ENCODE results near the gene S100A1. TPM values are rescaled to one million over a fixed set of nuclear protein-coding genes. Genes with fewer than 3 reads are reported as not detected.
A peak's percentile ranks its signal among the peaks of the same experiment; 100 is the strongest.
"Not testable (repeated sequence)": the region's sequence is repeated elsewhere in the genome, so short reads cannot be mapped to it uniquely, and the experiment has no call there.

S100A1 gene
- polyA plus RNA-seq, 4 donors: 17.8 to 33.4 (median 23.5) TPM

DNA sequence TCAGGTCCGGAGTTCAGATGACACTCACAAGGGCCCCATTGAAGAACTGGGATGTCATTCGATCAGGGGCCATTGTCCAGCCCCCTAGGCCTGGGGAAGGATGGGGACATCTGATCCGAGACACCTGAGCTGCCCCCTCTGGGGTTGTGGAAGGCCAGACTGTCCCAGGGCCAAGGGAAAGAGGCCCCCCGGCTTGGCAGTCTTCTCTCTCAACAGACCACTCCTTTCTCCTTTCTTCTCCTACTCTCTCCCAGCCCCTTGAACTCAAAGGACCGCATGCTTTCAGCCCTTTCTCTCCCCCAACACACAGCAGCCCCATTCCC lies 1.1 kb downstream of the S100A1 start:
- no peak for DNase-seq (ENCODE audit: low read depth in 4 of 4, low spot score in 3 of 4)

DNA sequence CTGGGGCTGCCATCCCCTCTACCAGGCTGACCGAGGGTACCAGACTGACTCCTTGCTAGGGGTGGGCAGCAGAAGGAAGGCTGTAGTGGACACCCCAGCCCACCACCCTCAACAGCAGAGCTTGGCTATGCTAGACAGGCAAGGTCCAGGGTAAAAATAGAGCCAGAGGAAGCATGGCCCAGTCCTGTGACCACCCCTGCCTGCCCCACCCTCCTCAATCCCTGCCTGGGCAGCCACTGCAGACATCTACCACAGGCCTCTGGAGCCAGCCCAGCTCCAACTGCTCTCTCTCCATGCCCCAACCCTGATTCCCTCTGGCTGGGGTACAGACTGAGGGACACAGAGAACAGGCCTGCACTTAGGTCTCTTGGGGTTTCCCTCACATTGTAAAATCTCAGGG lies 1.7 kb downstream of the S100A1 start:
- DNase-seq (ENCODE audit: low read depth in 4 of 4, low spot score in 3 of 4): no peak

DNA sequence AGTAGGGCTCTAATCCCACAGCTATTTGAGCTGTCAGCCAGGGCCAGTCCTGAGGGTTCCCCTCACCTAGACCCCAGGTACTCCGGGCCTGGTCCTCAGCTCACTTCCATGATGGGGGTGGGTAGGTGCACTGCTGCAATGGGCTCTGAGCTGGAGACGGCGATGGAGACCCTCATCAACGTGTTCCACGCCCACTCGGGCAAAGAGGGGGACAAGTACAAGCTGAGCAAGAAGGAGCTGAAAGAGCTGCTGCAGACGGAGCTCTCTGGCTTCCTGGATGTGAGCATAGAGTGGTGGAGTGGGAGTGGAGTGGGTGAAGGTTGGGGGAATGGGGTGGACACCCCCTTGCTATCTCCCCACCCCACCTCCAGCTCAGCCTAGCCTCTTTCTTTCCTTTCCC lies 2.1 kb downstream of the S100A1 start:
- no peak for DNase-seq (ENCODE audit: low read depth in 4 of 4, low spot score in 3 of 4)

DNA sequence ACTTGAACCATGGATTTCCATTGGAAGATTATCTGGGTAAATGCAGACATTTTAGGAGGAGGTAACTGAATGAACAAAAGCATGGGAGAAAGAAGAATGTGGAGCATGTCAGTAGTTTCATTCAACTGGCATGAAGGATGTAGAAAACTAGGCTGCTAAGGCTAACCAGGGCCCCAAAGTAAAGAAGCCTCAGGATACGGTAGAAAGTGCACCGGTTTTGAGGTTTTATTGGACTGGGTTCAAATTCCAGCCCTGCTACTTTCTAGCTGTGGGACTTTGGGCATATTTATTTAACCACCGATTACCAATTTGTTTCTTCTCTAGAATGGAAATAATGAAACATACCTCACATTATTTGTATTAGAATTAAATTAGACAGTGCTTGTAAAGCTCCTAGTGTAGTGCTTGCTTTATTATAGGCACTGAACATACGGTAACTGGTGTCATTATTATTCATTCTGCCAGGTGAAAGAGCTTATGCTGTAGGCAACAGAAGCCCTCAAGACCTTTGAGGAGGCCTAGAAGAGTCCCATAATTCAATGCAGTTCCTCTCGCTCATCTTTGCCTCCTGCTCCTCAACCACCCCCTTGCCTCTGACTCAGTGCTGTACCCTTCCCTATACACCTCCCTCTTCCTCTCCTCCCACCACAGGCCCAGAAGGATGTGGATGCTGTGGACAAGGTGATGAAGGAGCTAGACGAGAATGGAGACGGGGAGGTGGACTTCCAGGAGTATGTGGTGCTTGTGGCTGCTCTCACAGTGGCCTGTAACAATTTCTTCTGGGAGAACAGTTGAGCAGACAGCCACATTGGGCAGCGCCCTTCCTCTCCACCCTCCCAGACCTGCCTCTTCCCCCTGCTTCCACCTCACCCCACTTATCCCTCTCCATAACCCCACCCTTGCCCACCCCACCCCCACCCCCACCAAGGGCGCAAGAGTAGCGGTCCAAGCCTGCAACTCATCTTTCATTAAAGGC lies 3.1 kb downstream of the S100A1 start:
- no peak for DNase-seq (ENCODE audit: low read depth in 4 of 4, low spot score in 3 of 4)

DNA sequence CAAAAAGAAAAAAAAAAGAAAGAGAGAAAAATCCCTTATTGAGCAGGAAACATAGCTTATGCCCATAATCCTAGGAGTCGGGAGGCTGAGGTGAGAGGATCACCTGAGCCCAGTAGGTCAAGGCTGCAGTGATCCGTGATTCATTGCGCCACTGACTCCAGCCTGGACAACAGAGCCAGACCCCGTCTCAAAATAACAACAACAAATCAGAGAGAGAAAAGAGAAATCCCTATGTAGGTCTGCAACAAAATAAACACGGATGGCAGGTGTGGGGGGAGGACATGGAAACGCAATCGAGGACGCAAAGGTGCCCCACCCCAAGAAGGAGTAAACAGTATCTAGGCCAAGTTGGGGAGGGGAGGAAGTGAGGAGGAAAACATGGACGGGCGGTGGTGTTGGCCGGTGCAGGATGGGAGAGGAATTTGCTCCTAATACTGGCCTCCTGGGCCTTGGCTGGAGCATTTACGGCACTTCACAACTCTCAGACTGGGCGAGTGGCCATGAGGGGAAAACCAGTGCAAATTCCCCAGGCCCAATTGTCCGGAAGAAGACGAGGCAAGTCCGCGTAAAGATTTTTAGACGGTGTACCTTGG lies 5.0 kb downstream of the S100A1 start:
- no peak for DNase-seq (ENCODE audit: low read depth in 4 of 4, low spot score in 3 of 4)

DNA sequence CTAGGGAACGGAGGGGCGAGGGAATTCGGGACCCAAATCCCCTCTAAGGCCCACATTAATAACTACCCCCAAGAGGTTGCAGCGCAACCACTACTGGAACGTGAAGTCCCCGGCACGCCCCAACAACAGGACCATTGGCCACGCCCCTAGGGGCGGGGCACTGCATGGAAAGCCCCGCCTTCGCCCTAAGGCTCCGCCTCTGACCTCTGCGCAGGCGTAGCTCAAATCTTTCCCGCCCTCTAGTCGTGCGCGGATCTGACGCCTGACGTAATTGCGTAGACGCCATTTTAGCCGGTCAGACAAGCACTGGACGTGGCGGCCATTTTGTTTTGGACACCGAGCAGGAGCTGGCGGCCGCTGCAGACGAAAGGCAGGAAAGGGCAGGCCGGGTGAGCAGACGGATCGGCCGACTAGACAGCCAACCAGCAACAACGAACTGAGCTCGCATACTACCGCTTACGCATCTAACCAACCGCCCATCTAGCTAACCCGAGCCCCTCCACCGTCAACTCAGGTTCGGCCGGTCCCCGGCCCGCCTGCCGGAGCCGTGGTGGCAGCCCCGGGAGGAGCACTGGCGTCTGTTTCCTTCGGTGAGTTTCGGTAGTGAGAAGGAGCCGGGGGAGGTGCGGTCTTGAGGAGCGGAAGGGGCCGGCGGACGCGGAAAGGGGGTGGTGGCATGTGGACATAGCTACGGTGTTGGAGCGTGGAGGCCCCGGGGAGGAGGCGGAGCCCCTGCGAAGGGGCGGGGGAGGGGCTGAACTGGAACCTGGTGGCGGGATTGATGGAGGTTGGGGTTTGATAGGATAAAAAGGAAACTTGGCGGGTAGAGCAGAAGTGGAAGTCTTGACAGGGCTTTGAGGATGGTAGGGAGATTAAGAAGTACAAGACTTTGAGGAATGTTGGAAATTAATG lies 5.8 kb downstream of the S100A1 start, which contains the start of gene CHTOP:
TSS of gene CHTOP (plus strand) at position 313 of the 912 bp plus-strand sequence. CDS start 2,523 bp downstream, outside the sequence.
- peak; percentile 96 to 99 (median 98) for DNase-seq (ENCODE audit: low read depth in 4 of 4, low spot score in 3 of 4)

DNA sequence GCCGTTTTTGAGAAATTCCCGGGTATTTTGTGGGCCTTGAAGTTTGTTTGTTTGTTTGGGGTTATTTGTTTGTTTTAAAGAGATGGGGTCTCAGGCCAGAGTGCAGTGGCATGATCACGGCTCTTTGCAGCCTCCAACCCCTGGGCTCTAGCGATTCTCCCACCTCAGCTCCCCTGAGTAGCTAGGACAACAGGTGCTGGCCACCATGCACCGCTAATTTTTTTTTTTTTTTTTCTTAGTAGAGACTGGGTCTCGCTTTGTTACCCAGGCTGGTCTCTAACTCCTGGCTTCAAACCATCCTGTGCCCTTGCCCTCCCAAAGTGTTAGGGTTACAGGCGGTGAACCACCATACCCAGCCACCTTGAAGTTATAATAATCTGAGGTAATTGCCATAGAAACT lies 7.6 kb downstream of the S100A1 start:
- no peak for DNase-seq (ENCODE audit: low read depth in 4 of 4, low spot score in 3 of 4)

DNA sequence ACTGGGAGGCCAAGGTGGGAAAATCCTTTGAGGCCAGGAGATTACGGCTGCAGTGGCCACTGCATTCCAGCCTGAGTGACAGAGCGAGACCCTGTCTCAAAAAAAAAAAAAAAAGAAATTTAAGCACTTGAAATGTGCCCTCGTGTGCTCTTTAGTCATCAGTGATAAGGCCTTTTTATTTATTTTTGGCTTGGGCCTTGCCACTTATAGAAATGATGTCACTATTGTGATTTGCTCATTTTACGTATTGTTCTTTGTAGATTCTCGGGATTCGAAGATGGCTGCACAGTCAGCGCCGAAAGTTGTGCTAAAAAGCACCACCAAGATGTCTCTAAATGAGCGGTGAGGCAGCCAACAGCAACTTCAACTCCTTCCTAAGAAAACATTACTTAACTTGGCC lies 8.1 kb downstream of the S100A1 start:
- DNase-seq (ENCODE audit: low read depth in 4 of 4, low spot score in 3 of 4): no peak

DNA sequence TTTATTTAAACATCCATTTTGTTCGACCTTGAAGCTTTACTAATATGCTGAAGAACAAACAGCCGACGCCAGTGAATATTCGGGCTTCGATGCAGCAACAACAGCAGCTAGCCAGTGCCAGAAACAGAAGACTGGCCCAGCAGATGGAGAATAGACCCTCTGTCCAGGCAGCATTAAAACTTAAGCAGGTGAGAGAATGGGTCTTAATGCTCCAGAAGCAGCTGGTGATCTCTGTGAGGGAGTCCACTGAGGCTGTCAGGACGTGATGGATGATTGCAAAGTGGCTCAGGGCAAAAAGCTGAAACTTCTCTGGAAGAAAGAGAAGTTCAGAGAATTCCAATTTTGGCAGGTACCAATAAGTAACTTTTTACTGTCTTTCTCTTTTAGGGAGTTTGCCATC lies 10.0 kb downstream of the S100A1 start:
- no peak for DNase-seq (ENCODE audit: low read depth in 4 of 4, low spot score in 3 of 4)

DNA sequence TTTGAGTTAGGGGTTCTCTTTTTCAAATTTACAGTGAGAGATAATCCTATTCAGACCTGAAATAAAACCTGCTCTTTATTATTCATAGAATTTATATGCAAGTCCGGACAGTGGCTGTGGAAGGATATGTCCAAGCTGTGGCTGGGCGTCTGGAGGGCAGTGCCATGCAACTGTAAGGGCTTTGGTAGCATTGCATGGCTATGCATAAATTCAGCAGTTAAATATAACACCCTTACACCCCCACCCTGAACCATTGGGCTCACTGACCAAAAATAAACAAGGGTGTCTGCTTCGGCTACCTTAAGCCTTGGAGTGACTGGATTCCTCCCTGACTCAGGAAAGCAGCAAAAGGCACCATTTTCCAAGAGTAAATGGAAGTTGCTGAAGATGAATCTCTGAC lies 11.0 kb downstream of the S100A1 start:
- no peak for DNase-seq (ENCODE audit: low read depth in 4 of 4, low spot score in 3 of 4)

DNA sequence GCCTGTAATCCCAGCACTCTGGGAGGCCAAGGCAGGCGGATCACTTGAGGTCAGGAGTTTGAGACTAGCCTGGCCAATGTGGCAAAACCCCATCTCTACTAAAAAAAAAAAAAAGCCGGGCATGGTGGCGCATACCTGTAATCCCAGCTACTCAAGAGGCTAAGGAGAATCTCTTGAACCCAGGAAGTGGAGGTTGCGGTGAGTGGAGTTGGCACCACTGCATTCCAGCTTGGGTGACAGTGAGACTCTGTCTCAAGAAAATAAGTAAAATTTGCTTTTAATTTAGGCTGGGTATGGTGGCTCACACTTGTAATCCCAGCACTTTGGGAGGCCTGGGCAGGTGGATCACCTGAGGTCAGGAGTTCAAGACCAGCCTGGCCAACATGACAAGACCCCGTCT lies 12.0 kb downstream of the S100A1 start:
- not testable (repeated sequence) for DNase-seq (ENCODE audit: low read depth in 4 of 4, low spot score in 3 of 4)

DNA sequence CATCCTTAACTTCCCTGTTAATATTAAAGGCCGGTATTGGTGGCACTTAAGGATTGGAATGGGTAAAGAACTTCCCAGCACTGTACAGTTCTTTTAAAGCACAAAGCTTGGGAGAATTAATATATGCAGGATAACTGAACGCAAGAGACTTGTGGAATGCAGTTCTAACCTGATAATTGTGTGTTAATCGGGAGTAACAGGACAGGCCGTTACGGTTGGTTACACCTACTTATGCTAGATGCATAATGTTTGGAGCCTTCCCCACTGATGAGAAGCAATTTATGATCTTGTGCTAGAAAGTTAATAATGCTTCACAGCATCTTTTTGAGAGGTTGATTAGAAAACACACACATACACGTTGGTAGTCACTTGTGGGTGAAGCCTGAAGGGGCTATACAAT lies 12.6 kb downstream of the S100A1 start:
- no peak for DNase-seq (ENCODE audit: low read depth in 4 of 4, low spot score in 3 of 4)

DNA sequence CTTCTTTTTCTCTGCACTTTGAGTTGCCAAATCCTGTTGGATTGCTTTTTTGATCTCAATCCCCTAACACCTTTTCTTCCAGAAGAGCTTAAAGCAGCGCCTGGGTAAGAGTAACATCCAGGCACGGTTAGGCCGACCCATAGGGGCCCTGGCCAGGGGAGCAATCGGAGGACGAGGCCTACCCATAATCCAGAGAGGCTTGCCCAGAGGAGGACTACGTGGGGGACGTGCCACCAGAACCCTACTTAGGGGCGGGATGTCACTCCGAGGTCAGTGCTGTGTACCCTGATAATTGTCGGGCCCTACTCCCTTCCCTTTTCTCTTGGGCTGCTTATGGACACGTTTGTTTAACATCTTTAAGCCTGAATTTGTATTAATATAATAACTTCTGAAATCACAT lies 13.9 kb downstream of the S100A1 start:
- DNase-seq (ENCODE audit: low read depth in 4 of 4, low spot score in 3 of 4): no peak

DNA sequence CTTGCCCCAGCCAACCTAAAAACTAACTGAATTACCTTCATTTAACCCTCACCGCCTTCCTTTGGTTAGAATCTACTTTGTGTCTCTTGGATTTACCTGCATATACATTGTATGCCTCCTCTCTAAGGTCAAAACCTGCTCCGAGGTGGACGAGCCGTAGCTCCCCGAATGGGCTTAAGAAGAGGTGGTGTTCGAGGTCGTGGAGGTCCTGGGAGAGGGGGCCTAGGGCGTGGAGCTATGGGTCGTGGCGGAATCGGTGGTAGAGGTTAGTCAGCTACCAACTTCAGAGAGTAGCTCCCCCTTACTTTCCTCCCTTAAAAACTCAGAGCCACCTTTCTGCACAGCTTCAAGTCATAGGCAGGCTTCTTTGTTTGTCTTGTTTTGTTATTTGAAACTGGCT lies 14.9 kb downstream of the S100A1 start:
- DNase-seq (ENCODE audit: low read depth in 4 of 4, low spot score in 3 of 4): no peak

DNA sequence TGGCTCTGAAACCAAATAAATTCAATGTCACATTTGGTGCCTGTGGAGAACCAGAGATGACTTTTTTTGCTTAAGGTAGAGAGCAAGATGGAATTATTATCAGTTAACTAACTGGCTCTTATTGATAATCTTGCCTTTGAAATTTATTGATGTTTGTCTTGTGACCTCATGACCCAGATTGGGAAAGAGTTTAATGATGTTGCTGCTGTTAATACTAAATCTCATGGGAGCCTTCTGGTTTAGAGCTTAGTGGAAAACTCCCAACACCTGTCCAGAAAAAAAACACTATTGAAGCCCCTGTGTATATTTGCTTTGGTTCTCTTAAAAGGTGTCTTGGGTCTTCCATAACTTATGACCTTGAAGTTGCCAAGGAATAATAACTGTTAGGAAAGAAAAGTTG lies 15.6 kb downstream of the S100A1 start:
- no peak for DNase-seq (ENCODE audit: low read depth in 4 of 4, low spot score in 3 of 4)

DNA sequence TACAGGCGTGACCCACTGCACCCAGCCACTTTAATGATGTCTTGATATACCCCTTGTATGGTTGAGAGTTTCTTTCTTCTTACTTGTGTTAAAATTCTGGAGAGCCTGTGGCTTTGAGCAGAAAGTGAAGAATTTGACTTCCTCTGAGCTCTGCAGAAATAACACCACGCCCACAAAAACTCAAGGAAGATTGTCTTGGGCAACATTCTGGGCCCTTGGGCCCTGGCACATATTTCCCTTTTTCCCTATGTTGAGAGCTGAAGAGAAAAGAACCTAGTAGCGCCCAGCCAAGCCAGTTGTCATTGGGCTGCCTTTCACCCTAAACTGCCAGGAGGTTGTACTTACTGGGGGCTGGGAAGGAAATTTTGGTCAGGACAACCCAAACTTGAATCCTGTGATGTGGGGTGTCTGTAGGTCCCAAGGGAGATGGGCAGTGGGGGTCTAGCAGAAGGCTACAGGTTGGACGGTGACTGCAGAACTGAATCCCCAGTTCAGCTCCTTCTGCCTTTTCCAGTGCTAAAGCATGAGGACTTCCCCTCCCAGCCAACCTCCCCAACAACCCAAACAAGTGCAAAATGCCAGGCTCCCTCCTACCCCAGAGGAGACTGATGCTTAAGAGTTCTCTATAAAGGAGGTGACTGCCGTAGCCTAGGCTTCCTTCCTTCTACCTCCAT lies 18.6 kb downstream of the S100A1 start:
- no peak for DNase-seq (ENCODE audit: low read depth in 4 of 4, low spot score in 3 of 4)

DNA sequence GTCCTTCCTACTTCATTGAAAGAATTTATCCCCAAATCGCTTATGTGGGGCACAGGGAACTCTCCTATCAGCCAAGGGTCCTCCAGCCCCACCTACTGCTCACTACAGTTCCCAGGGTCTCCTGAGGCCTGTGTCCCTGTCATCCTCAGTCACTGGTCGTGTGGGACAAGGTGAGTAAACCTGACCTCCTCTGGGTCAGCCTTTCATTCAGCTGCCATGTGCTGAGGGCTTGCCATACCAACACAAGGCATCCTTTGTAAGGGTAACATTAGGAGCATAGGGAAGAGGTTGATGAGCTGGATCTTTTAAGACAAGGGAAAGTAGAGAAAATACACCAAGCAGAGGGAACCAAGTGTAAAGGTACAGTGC lies 19.1 kb downstream of the S100A1 start:
- no peak for DNase-seq (ENCODE audit: low read depth in 4 of 4, low spot score in 3 of 4)

DNA sequence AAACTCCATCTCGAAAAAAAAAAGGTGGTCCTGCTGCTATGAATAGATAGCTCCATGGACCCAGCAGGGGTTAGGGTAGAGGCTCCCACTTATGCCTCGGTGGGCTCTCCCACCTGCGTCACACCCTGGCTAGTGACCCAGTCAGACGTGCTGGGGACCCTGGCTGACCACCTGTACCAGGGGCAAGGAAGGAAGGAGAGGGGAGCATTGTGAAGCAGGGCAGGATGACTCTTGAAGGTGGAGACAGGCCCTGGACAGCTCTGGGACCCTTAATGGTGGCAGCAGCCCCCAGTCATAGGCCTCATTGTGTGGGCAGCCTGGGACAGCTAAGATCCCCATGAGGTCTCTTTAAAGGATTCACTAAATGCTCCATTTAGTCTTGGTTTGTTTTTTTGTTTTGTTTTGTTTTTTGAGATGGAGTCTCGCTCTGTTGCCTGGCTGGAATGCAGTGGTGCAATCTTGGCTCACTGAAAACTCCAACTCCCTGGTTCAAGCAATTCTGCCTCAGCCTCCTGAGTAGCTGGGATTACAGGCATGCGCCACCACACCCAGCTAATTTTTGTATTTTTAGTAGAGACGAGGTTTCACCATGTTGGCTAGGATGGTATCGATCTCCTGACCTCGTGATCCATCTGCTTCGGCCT lies 19.9 kb downstream of the S100A1 start:
- no peak for DNase-seq (ENCODE audit: low read depth in 4 of 4, low spot score in 3 of 4)

DNA sequence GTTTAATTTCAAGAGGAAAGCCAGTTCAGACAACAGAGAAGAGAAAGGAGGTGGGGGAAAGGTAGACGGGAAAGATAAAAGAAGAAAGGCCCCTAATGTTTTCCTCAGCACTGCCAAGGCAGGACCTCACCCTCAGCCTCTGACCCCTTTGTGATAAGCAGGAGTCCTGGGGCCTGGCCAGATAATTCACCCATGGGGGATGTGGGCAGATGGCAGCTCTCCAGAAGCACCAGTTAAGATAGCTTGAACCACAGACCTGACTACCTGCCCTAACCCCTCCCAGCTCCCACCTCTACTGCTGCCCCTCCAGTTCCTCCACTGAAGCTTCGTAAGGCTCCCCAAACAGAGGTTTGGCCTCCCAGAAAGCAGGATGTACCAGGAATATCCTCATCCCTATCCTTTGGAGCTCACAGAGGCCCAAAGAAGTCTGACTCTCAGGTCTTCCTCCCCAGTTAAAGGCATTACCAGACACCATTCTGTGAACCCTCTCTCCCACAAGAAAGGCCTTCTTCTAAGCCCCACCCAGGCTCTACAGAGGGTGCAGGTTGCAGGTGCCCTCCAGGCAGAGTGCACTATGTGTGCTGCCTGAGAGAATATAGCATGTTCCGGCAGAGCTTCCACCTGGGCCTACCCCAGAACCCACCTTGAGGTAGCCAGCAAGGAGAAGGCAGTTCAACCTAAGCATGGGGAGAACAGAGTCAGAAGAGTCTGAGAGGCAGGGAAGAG lies 21.1 kb downstream of the S100A1 start:
- no peak for DNase-seq (ENCODE audit: low read depth in 4 of 4, low spot score in 3 of 4)

DNA sequence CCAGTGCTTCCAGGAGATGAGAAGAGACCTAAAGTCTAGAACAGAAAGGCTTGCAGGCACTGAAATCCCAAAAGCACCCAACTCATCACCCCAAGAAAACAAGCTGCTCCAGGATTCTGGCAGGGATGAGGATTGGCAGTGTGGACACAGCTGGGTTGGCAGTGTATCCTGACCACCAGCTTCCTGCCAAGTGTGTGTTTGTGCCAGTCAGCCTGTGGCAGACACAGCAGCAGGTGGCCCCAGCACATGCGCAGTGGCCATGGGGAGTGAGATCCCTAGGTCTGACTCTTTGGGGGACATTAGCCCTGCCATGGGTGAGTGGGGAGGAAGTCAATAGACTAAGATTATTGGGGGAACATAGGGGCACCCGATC lies 21.6 kb downstream of the S100A1 start:
- no peak for DNase-seq (ENCODE audit: low read depth in 4 of 4, low spot score in 3 of 4)
